ENCODE data around the gene PDCD11.
"Not testable (repeated sequence)": the region's sequence is repeated elsewhere in the genome, so short reads cannot be mapped to it uniquely, and the experiment has no call there.

Gene PDCD11

DNA sequence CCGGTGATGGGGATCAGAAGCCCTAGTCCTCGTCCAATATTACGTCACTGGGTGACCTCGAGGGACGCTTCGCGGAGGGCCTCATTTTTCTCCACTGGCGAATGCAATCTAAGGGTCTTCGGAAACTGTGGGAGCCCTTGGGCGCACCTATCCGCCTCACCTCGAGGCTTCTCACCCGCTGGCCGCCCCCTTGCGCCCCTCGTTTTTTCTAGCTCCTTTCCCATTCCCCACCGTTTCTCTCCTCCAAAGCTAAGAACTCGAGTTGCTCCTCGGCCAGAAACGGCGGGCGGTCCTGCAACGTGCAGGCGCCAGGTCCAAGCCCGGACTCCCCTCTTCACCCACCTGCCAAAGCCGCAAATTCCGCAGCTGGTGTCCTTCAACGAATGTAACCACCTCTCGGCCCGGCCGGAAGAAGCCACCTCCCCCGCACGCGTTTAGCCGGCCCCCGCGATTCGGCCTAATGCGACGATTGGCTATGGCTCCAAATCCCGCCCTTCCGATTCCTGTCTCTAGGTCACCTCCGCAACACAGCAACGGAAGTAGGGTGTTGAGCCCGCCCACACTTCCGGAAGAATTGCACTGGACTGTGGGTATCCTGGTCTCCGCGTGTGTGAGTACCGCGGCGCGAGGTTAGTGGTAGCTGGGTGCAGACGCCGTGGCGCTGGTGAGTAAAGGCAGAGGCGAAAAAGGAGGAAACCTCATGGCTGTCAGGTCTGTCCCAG is at the start of gene PDCD11, which contains the start of gene ATP5MK:
TSS of gene PDCD11 (plus strand) at position 560 of the 722 bp plus-strand sequence. CDS start 1,801 bp downstream, outside the sequence.
TSS of gene ATP5MK (minus strand) at position 409 of the 722 bp plus-strand sequence. CDS start 4,018 bp downstream, outside the sequence.
- Mint-ChIP-seq H3K27ac (peak within 1 kb of the TSS; percentile 93), H3K9me3 (no peaks in the 10 kb centered on the region), H3K36me3 (ENCODE audit: low read depth) (peaks cover 47% of the 10 kb centered on the region)

GRCh38 chr10:103350175-103350516 is 46.3 kb upstream of the PDCD11 start:
- Mint-ChIP-seq H3K4me1 (ENCODE audit: low read depth) (peaks cover 4% of the 10 kb centered on the region), H3K9me3 (no peaks in the 10 kb centered on the region), H3K27ac (peak overlapping the region; percentile 73), H3K4me3 (peak overlapping the region; percentile 91), H3K27me3 (ENCODE audit: low read depth) (no peaks in the 10 kb centered on the region), H3K36me3 (ENCODE audit: low read depth) (peaks cover 14% of the 10 kb centered on the region)
- no peak for DNase-seq (ENCODE audit: low spot score)

More for the DNA sequence above, at the start of gene PDCD11, which contains the start of gene ATP5MK:
- Mint-ChIP-seq H3K4me1 (ENCODE audit: low read depth) (peaks cover 41% of the 10 kb centered on the region), H3K4me3 (peak within 1 kb of the TSS; percentile 98), H3K27me3 (ENCODE audit: low read depth) (no peaks in the 10 kb centered on the region)
- peak; percentile 98 for DNase-seq (ENCODE audit: low spot score)

- peak; percentile 82 for DNase-seq (ENCODE audit: low spot score)
- H3K27ac Mint-ChIP-seq: peak within 1 kb of the TSS; percentile 84
- peaks cover 14% of the 10 kb centered on the region for H3K36me3 Mint-ChIP-seq (ENCODE audit: low read depth)
- H3K9me3 Mint-ChIP-seq: no peaks in the 10 kb centered on the region
- H3K4me1 Mint-ChIP-seq (ENCODE audit: low read depth): peaks cover 4% of the 10 kb centered on the region
- H3K27me3 Mint-ChIP-seq (ENCODE audit: low read depth): no peaks in the 10 kb centered on the region
- H3K4me3 Mint-ChIP-seq: peak within 1 kb of the TSS; percentile 91
These were observed 45.7 kb upstream of the PDCD11 start, which contains the start of gene PCGF6 for GRCh38 chr10:103350517-103351260. TSS of gene PCGF6 (minus strand) at chr10:103351140. CDS start at chr10:103351066, 74 bp downstream.

GRCh38 chr10:103353281-103353680 is 43.1 kb upstream of the PDCD11 start:
- Mint-ChIP-seq H3K27me3 (ENCODE audit: low read depth) (no peaks in the 10 kb centered on the region), H3K36me3 (ENCODE audit: low read depth) (peaks cover 6% of the 10 kb centered on the region), H3K9me3 (no peaks in the 10 kb centered on the region), H3K4me3 (no peak overlapping the region), H3K27ac (no peak overlapping the region), H3K4me1 (ENCODE audit: low read depth) (peaks cover 4% of the 10 kb centered on the region)
- DNase-seq (ENCODE audit: low spot score): no peak

GRCh38 chr10:103354567-103354966 is 41.9 kb upstream of the PDCD11 start:
- not testable (repeated sequence) for H3K4me1 Mint-ChIP-seq (ENCODE audit: low read depth); H3K36me3 Mint-ChIP-seq (ENCODE audit: low read depth); H3K27me3 Mint-ChIP-seq (ENCODE audit: low read depth); H3K4me3 Mint-ChIP-seq; H3K9me3 Mint-ChIP-seq; H3K27ac Mint-ChIP-seq; DNase-seq (ENCODE audit: low spot score)

DNA sequence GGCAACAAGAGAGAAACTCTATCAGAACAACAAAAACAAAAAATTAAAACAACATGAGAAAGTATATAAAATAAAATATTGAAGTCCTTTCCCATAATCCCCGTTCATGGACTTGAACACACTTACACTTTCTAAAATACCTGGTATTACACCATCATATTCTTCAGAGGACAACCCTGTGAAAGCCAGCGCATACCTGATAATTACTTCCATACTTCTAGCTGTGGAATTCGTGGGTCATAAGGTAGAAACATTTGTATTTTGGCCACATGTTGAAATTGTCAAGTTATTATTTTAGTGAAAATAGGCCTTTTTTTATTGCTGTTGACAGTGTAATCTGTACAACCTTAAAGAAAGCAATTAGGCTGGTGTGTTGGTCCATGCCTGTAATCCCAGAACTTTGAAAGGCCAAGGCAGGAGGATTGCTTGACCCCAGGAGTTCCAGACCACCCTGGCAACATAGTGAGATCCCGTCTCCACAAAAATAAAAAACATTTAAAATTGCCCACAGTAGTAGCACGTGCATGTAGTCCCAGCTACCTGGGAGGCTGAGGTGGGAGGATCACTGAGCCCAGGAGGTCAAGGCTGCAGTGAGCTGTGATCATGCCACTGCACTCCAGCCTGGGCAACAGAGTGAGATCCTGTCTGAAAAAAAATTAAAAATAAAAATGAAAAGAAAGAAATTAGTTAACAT is 40.4 kb upstream of the PDCD11 start:
- H3K9me3 Mint-ChIP-seq: no peaks in the 10 kb centered on the region
- H3K4me3 Mint-ChIP-seq: no peak overlapping the region
- H3K27me3 Mint-ChIP-seq (ENCODE audit: low read depth): no peaks in the 10 kb centered on the region

DNA sequence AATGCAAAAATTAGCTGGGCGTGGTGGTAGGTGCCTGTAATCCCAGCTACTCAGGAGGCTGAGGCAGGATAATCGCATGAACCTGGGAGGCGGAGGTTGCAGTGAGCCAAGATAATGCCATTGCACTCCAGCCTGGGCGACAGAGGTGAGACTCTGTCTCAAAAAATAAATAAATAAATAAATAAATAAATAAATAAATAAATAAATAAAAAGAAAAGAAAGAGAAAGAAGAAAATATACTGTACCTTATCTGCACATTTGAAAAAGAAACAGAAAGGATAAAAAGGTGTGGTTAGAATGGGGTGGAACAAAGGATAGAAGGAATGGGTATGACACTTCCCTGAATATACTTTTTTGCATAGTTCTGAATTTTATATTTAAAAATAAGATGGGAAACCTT is 36.9 kb upstream of the PDCD11 start:
- H3K9me3 Mint-ChIP-seq; H3K4me3 Mint-ChIP-seq; H3K27me3 Mint-ChIP-seq (ENCODE audit: low read depth); H3K27ac Mint-ChIP-seq; H3K36me3 Mint-ChIP-seq (ENCODE audit: low read depth); H3K4me1 Mint-ChIP-seq (ENCODE audit: low read depth); DNase-seq (ENCODE audit: low spot score): not testable (repeated sequence)

More for the DNA sequence above, 40.4 kb upstream of the PDCD11 start:
- H3K4me1 Mint-ChIP-seq (ENCODE audit: low read depth): peaks cover 1% of the 10 kb centered on the region
- DNase-seq (ENCODE audit: low spot score): no peak
- peaks cover 1% of the 10 kb centered on the region for H3K36me3 Mint-ChIP-seq (ENCODE audit: low read depth)
- no peak overlapping the region for H3K27ac Mint-ChIP-seq

- DNase-seq (ENCODE audit: low spot score); H3K4me1 Mint-ChIP-seq (ENCODE audit: low read depth); H3K9me3 Mint-ChIP-seq; H3K4me3 Mint-ChIP-seq; H3K27me3 Mint-ChIP-seq (ENCODE audit: low read depth); H3K27ac Mint-ChIP-seq; H3K36me3 Mint-ChIP-seq (ENCODE audit: low read depth): not testable (repeated sequence)
These were observed 35.6 kb upstream of the PDCD11 start for GRCh38 chr10:103360791-103361190.

DNA sequence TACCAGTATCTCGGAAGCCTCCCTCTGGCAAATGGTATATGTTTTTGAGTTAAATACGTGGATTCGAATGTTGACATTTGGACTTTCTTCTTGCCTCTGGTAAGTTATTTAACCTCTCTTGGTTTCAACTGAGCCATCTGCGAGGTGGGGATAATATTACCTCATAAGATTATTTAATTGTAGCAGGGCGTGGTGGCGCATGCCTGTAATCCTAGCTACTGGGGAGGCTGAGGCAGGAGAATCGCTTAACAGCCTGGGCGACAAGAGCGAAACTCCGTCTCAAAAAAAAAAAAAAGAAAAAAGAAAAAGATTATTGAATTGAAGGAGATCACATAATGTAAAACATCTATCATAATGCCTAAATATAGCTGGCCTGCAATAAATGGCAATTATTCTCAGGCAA is 29.0 kb upstream of the PDCD11 start:
- Mint-ChIP-seq H3K4me3 (peak overlapping the region; percentile 92), H3K36me3 (ENCODE audit: low read depth) (peaks cover 7% of the 10 kb centered on the region), H3K27ac (peak overlapping the region; percentile 93), H3K4me1 (ENCODE audit: low read depth) (peaks cover 4% of the 10 kb centered on the region), H3K27me3 (ENCODE audit: low read depth) (no peaks in the 10 kb centered on the region), H3K9me3 (no peaks in the 10 kb centered on the region)
- DNase-seq (ENCODE audit: low spot score): no peak

GRCh38 chr10:103367782-103368518 is 28.5 kb upstream of the PDCD11 start, which contains the start of gene TAF5:
TSS of gene TAF5 (plus strand) at chr10:103367976. CDS start at chr10:103367990, 14 bp downstream.
- peak; percentile 92 for DNase-seq (ENCODE audit: low spot score)
- Mint-ChIP-seq H3K27ac (peak within 1 kb of the TSS; percentile 93), H3K27me3 (ENCODE audit: low read depth) (no peaks in the 10 kb centered on the region), H3K4me1 (ENCODE audit: low read depth) (peaks cover 5% of the 10 kb centered on the region), H3K36me3 (ENCODE audit: low read depth) (peaks cover 7% of the 10 kb centered on the region), H3K4me3 (peak within 1 kb of the TSS; percentile 92), H3K9me3 (no peaks in the 10 kb centered on the region)

DNA sequence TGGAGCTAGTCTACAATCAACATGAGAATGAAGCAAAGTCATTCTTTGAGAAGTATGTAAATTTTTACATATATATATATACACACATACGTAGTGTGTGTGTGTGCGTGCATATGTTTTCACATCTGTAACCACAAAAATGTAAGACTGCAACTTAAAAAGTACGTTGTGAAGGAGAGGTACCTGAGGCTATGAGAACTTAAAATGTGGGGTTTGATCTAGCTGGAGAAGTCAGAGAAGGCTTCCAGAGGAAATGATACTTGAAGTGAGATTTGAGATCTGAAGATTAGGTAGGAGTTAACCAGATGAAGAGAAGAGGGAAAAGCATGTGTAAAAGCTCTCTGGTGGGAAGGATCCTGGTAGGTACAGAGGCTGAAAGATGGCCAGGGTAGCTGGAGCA is 22.9 kb upstream of the PDCD11 start:
- H3K4me3 Mint-ChIP-seq: peak overlapping the region; percentile 1
- peak overlapping the region; percentile 57 for H3K27ac Mint-ChIP-seq
- no peak for DNase-seq (ENCODE audit: low spot score)
- peaks cover 17% of the 10 kb centered on the region for H3K4me1 Mint-ChIP-seq (ENCODE audit: low read depth)
- H3K27me3 Mint-ChIP-seq (ENCODE audit: low read depth): no peaks in the 10 kb centered on the region
- peaks cover 30% of the 10 kb centered on the region for H3K36me3 Mint-ChIP-seq (ENCODE audit: low read depth)
- H3K9me3 Mint-ChIP-seq: no peaks in the 10 kb centered on the region

DNA sequence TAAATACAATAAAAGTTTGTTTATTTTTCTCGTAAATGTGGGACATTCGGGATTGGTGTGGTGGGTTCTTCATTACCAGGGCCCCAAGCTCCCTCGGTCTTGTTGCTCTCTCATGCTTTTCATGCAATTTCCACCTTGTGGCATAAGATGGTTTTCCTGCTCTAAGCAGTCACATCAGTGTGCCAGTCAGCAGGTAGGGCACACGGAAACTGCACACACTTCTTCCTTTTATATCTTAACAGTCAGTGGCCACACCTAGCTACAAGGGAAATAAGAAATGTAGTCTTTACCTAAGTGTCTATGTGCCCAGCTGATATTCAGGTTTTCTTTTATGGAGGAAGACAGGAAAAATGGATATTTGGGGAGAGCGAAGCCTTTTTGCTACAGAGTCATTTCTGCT is 22.2 kb upstream of the PDCD11 start:
- H3K9me3 Mint-ChIP-seq: no peaks in the 10 kb centered on the region
- no peak for DNase-seq (ENCODE audit: low spot score)
- no peak overlapping the region for H3K4me3 Mint-ChIP-seq
- H3K36me3 Mint-ChIP-seq (ENCODE audit: low read depth): peaks cover 30% of the 10 kb centered on the region
- H3K27ac Mint-ChIP-seq: no peak overlapping the region
- H3K27me3 Mint-ChIP-seq (ENCODE audit: low read depth): no peaks in the 10 kb centered on the region
- H3K4me1 Mint-ChIP-seq (ENCODE audit: low read depth): peaks cover 17% of the 10 kb centered on the region

GRCh38 chr10:103382769-103383168 is 13.7 kb upstream of the PDCD11 start:
- H3K9me3 Mint-ChIP-seq: no peaks in the 10 kb centered on the region
- no peaks in the 10 kb centered on the region for H3K27me3 Mint-ChIP-seq (ENCODE audit: low read depth)
- no peak for DNase-seq (ENCODE audit: low spot score)
- no peak overlapping the region for H3K27ac Mint-ChIP-seq
- H3K36me3 Mint-ChIP-seq (ENCODE audit: low read depth): peaks cover 41% of the 10 kb centered on the region
- H3K4me3 Mint-ChIP-seq: no peak overlapping the region
- no peaks in the 10 kb centered on the region for H3K4me1 Mint-ChIP-seq (ENCODE audit: low read depth)
